Neural cell (in vitro differentiated cells): ENCODE data around the gene HOXB5. TPM values are rescaled to one million over a fixed set of nuclear protein-coding genes. Genes with fewer than 3 reads are reported as not detected.

ENCODE experiments used
- H2AFZ ChIP-seq: fragments of 200-600, 300-800 bp; sonication (generic), shearing (Covaris generic); 2 replicates; pipeline ENCODE4 v1.6.0; 2014; ENCODE audit warnings: low read depth, mild to moderate bottlenecking, antibody characterized with exemption, low read length, moderate library complexity
- H3F3A ChIP-seq: fragments of 200-600 bp; shearing (Covaris generic); 2 replicates; pipeline ENCODE4 v1.6.1; 2016; ENCODE audit warnings: mild to moderate bottlenecking, moderate library complexity, mixed read lengths, antibody characterized with exemption, low read length; ENCODE audit not compliant: insufficient read depth, poor library complexity, severe bottlenecking
- H3K27ac ChIP-seq: fragments of 200-600, 300-800 bp; sonication (generic), shearing (Covaris generic); 2 replicates; pipeline ENCODE4 v1.5.1; 2014; ENCODE audit warnings: mild to moderate bottlenecking, low read length, moderate library complexity
- H3K27me3 ChIP-seq: fragments of 300-800, 200-600 bp; sonication (generic), shearing (Covaris generic); 2 replicates; pipeline ENCODE4 v1.6.0; 2014; ENCODE audit warnings: mild to moderate bottlenecking, low read depth, low read length, moderate library complexity; ENCODE audit not compliant: insufficient read depth
- H3K36me3 ChIP-seq: fragments of 300-800, 200-600 bp; sonication (generic), shearing (Covaris generic); 2 replicates; pipeline ENCODE4 v1.5.1; 2014; ENCODE audit warnings: mild to moderate bottlenecking, antibody characterized with exemption, low read length, moderate library complexity; ENCODE audit not compliant: insufficient read depth
- H3K4me2 ChIP-seq: fragments of 300-800, 200-600 bp; sonication (generic), shearing (Covaris generic); 2 replicates; pipeline ENCODE4 v1.6.0; 2014; ENCODE audit warnings: mild to moderate bottlenecking, low read length
- H3K4me3 ChIP-seq: fragments of 300-800, 200-600 bp; sonication (generic), shearing (Covaris generic); 2 replicates; pipeline ENCODE4 v1.5.1; 2014; ENCODE audit warnings: mild to moderate bottlenecking, low read length, moderate library complexity
- H3K79me2 ChIP-seq: fragments of 200-600 bp; shearing (Covaris generic); replicated peaks from 2 replicates; pipeline ENCODE4 v1.6.0; 2014; ENCODE audit warnings: mild to moderate bottlenecking, low read length, moderate library complexity; ENCODE audit not compliant: insufficient read depth
- H3K9ac ChIP-seq: fragments of 300-800, 200-600 bp; sonication (generic), shearing (Covaris generic); 2 replicates; pipeline ENCODE4 v1.6.1; 2016; ENCODE audit warnings: mild to moderate bottlenecking, low read length, mixed read lengths
- H3K9me2 ChIP-seq: fragments of 200-600 bp; shearing (Covaris generic); 2 replicates; pipeline ENCODE4 v1.6.1; 2016; ENCODE audit warnings: mild to moderate bottlenecking, low read length, mixed read lengths; ENCODE audit not compliant: insufficient read depth
- H3K9me3 ChIP-seq: fragments of 200-600, 300-800 bp; sonication (generic), shearing (Covaris generic); 2 replicates; pipeline ENCODE4 v1.6.1; 2016; ENCODE audit warnings: mild to moderate bottlenecking, mixed run types, low read length, moderate library complexity, mixed read lengths
- H4K20me1 ChIP-seq: fragments of 200-600 bp; shearing (Covaris generic); 2 replicates; pipeline ENCODE4 v1.6.1; 2016; ENCODE audit warnings: mild to moderate bottlenecking, mixed run types; ENCODE audit not compliant: insufficient read depth
- CTCF ChIP-seq: fragments of 450-650 bp; IDR thresholded peaks from 2 replicates; pipeline ENCODE4 v1.5.1; 2014; ENCODE audit warnings: antibody characterized with exemption, mild to moderate bottlenecking, moderate library complexity; ENCODE audit not compliant: poor library complexity, severe bottlenecking
- EP300 ChIP-seq: fragments of 450-650 bp; conservative IDR thresholded peaks from 2 replicates; pipeline ENCODE4 v1.6.1; 2014; ENCODE audit warnings: antibody characterized with exemption, mild to moderate bottlenecking, moderate library complexity; ENCODE audit not compliant: poor library complexity, severe bottlenecking
- EZH2 ChIP-seq: fragments of 200-600, 300-800 bp; shearing (Covaris generic), sonication (generic); IDR thresholded peaks from 2 replicates; pipeline ENCODE4 v1.6.1; 2014; ENCODE audit warnings: antibody characterized with exemption, low read length, borderline replicate concordance, mild to moderate bottlenecking; ENCODE audit not compliant: insufficient read depth, poor library complexity, severe bottlenecking
- MXI1 ChIP-seq: fragments of 450-650 bp; conservative IDR thresholded peaks from 2 replicates; pipeline ENCODE4 v1.6.1; 2014; ENCODE audit warnings: antibody characterized with exemption, mild to moderate bottlenecking; ENCODE audit not compliant: poor library complexity, severe bottlenecking
- POLR2AphosphoS5 ChIP-seq: IDR thresholded peaks from 2 replicates; pipeline ENCODE4 v1.6.1; 2012
- RAD21 ChIP-seq: fragments of 450-650 bp; conservative IDR thresholded peaks from 2 replicates; pipeline ENCODE4 v1.6.1; 2014; ENCODE audit warnings: antibody characterized with exemption, mild to moderate bottlenecking, moderate library complexity
- REST ChIP-seq: IDR thresholded peaks from 2 replicates; pipeline ENCODE4 v1.6.1; 2012; ENCODE audit warnings: borderline replicate concordance
- SMC3 ChIP-seq: fragments of 450-650 bp; conservative IDR thresholded peaks from 2 replicates; pipeline ENCODE4 v1.6.1; 2014; ENCODE audit warnings: antibody characterized with exemption, mild to moderate bottlenecking, moderate library complexity; ENCODE audit not compliant: poor library complexity
- TAF1 ChIP-seq: IDR thresholded peaks from 2 replicates; pipeline ENCODE4 v1.6.1; 2012; ENCODE audit warnings: low read depth
- polyA plus RNA-seq: library from polyadenylated mRNA; depleted of rRNA; stranded (reverse); fragments of >200 nt; gene quantifications from 2 replicates; pipeline ENCODE4 v1.2.3, GENCODE V29; 2014

HOXB5 gene
- polyA plus RNA-seq, 1 donor from 2014 or later: not detected

DNA sequence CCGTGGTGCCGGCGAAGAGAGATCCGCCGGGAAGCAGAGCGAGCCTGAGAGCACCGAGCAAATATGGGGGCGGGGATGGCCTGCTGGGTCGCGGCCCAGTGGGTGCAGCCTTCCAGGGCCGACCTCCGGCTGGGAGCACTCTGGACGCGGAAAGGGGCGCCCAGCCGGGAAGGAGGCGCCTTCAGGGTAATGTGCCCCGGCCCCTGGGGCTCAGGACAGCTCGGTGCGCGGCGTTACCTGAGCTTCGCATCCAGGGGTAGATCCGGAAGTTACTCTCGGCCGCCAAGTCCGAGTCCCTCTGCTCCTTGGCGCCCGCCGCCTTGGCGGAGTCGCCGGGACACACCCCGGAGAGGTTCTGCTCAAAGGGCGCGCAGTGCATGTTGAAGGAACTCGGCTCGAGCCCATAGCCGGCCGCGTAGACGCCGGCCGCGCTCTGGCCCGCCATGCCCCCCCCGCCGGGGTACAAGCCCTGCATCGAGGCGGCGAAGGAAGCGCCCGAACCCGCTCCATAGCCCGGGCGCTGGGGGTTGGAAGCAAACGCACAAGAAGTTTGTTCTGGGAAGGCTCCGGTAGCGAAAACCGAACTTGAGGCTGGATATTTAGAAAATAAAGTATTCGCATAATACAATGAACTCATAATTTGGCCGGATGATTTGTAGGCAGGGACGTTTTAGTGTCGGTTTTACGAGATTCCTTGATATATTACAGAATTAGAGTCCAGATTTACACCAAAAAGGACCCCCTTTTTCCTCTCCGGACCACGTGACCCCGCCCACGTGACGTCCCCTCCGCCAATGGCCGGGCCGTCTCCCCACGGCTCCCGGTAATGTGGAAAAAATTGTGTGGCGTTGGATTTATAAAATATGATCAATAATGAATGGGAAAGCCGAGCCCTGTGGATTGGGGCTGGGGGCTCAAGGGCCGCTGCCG, 17.0 kb upstream of the HOXB5 start, which contains the start of gene HOXB7:
Gene HOXB7 (minus strand): TSS at position 736 of the 930 bp plus-strand sequence. CDS start 99 bp downstream, at position 637.
- H3K36me3 ChIP-seq: no peaks in the 10 kb centered on the region
- peaks cover 99% of the 10 kb centered on the region for H3K27me3 ChIP-seq
- H3K4me2 ChIP-seq: no peak within 1 kb of the TSS
- no peaks in the 10 kb centered on the region for H3F3A ChIP-seq
- H3K27ac ChIP-seq: no peak within 1 kb of the TSS
- no peak within 1 kb of the TSS for H3K9ac ChIP-seq
- no peak within 1 kb of the TSS for H2AFZ ChIP-seq
- TF ChIP-seq POLR2AphosphoS5: no peak
- TF ChIP-seq EZH2: peak; percentile 98
- peaks cover 8% of the 10 kb centered on the region for H3K9me3 ChIP-seq
- H3K9me2 ChIP-seq: no peaks in the 10 kb centered on the region
- H3K79me2 ChIP-seq: no peaks in the 10 kb centered on the region
- no peak within 1 kb of the TSS for H3K4me3 ChIP-seq
- H4K20me1 ChIP-seq: no peaks in the 10 kb centered on the region

DNA sequence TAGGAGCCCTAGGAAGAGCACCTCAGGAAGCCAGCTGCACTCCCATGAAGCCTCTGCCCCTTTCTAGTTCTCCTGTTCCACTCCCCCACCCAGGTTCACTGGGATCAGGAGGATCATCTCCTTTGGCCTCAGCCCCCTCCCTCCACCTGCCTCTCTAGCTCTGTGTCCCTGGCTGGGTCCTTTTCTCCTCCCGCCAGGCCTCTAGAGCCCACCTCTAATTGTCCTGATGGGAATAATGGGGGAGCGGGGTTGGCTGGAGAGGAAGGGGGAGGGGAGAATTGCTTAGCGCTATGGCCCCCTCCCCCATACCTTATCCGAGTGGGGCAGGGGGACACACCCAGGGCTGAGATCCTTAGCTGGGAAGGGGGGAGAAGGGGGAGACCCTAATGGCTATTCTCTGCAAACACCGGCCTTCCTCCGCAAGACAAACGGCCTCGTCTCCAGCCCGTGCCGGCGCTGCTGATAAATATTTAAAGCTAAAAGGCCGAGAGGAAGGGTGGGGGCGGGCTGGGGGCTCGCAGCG, 16.2 kb upstream of the HOXB5 start:
- H3K4me2 ChIP-seq: no peak overlapping the region
- H3F3A ChIP-seq: no peaks in the 10 kb centered on the region
- H3K4me3 ChIP-seq: no peak overlapping the region
- H3K79me2 ChIP-seq: no peaks in the 10 kb centered on the region
- H4K20me1 ChIP-seq: no peaks in the 10 kb centered on the region
- H3K27me3 ChIP-seq: peaks cover 99% of the 10 kb centered on the region
- no peak overlapping the region for H3K9ac ChIP-seq
- H3K36me3 ChIP-seq: no peaks in the 10 kb centered on the region
- H3K9me3 ChIP-seq: peaks cover 9% of the 10 kb centered on the region
- H3K9me2 ChIP-seq: no peaks in the 10 kb centered on the region
- no peak overlapping the region for H3K27ac ChIP-seq
- H2AFZ ChIP-seq: no peak overlapping the region
- TF ChIP-seq MXI1 (no peak), TAF1 (no peak), CTCF (no peak), POLR2AphosphoS5 (no peak), EP300 (no peak), RAD21 (no peak), REST (no peak), SMC3 (no peak), EZH2 (no peak)
